H54 (cell line): ENCODE measurements around the gene SHROOM3.

Experiments
- DNase-seq: peaks from one replicate; pipeline ENCODE4 v3.0.0; 2011; ENCODE audit warnings: low spot score, mixed read lengths; ENCODE audit not compliant: insufficient read length
- FAIRE-seq: peaks from 3 replicates; lab custom pipeline; 2011; peaks lifted over from hg19 to GRCh38; lab: Jason Lieb, UNC
- POLR2A ChIP-seq: IDR thresholded peaks from 2 replicates; pipeline ENCODE4 v1.6.1; 2011; ENCODE audit warnings: low read depth, mild to moderate bottlenecking, low read length

The SHROOM3 gene

DNA sequence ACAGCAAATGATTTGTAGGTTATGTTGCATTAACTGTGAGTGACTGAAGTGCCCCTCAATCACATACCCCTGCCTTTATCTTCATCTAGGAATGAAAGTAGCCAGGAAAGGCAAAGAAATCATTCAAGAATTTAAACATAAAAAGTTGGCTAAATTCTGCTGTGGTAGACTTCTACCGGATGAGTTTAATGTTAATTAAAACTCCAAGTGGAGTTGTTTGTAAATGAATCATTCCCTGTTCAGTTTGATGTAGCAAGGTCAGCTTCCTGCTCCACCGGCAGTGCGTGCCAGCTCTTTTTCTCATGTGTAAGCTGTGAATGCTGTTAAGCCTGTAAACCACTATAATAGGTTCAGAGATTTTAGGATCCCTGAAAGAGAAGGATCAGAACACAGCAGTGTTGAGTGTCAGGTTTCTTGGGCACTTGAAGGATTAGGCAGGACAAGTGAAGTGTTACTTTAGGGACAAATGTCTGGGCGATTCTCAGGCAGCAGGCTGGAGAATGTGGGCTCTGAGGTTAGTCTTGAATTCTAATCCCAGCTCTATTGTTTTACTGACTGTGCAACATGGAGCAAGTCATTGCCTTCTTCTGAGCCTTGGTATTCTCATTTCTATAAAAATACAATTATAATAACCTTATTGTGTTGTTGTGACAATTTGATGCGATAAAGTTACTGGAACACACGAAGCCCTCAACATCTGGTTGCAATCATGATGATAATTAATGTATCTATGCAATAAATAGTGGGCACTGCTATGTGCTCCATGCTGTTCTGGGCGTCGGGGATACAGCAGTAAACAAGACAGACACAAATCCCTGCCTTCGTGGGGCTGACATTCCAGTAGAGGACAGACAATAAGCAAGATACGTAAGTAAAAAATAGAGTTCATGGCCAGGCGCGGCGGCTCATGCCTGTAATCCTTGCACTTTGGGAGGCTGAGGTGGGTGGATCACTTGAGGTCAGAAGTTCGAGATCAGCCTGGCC is 112.0 kb downstream of the SHROOM3 start:
- FAIRE-seq (no peak), DNase-seq (no peak)

DNA sequence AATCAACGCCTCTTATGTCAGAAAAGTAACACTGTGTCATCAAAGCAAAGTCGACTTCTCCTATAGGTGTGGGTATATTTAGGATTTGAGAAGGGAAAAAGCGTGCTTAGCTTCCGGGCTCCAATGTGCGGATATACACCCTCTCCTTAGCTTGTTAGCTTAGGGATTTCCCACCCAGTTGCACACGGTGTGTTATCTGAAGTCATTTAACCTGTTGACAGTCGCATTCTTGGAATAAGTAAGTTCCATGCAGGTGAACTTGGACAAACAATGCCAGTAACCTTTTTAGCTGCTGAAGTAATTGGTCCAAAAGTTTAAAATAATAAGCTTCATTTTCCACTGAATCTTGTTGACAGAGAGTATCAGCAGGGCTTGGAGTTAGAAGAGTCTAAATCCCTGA is 113.7 kb downstream of the SHROOM3 start:
- TF ChIP-seq POLR2A, result no peak
- no peak for DNase-seq
- no peak for FAIRE-seq

More for the DNA sequence above, 112.0 kb downstream of the SHROOM3 start:
- no peak for TF ChIP-seq POLR2A

DNA sequence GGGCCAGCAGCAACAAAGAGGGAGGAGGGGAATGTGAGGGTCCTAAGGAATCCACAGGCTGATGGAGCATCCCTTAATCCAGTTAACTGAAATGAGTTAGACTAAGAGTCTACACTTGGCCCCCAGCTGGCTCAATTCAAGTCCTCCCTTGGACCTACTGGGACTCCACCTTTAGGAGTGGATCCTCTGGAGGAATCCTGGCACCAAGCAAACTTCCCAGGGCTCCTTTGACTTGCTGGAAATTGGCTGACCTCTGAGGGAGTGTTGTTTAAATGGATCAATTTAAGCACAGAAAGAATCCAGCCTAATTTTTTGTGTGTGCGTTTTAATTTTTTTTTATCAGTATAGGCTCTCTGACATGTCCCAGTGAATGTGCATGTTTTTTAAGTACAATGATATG is 114.7 kb downstream of the SHROOM3 start:
- FAIRE-seq (no peak), DNase-seq (no peak)
- no peak for TF ChIP-seq POLR2A

DNA sequence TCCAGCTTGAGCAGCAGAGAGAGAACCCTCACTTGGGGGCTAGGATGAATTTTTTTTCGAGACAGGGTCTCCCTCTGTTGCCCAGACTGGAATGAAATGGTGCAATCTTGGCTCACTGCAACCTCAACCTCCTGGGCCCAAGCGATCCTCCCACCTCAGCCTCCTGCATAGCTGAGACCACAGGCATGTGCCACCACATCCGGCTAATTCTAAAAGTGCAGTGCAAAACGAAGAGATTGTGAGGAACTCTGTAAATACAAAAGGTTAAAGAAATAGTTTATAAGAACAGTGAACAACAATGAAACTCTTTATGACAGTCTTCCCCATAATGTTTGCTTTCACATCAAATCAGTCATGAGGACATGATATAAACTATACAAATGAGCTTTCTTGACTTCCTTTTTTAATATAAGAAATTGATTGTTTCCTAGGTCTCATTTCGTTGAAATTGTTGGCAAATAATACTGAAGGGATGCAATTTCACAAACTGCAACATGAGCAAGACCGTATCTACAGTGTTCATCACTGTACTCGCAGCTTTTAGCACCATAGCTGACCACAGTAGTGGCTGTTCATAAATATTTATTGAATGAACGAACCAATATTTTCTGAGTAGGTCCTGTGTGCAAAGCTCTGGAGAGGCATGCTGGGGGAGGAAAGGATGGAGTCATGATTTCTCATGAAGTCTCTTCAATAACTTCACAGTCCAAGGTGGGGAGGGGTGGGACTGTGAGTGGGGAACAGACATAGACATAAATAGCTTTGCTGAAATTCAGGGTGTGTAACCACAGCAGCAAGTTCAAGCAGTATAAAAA is 116.1 kb downstream of the SHROOM3 start:
- FAIRE-seq, result no peak
- no peak for TF ChIP-seq POLR2A

DNA sequence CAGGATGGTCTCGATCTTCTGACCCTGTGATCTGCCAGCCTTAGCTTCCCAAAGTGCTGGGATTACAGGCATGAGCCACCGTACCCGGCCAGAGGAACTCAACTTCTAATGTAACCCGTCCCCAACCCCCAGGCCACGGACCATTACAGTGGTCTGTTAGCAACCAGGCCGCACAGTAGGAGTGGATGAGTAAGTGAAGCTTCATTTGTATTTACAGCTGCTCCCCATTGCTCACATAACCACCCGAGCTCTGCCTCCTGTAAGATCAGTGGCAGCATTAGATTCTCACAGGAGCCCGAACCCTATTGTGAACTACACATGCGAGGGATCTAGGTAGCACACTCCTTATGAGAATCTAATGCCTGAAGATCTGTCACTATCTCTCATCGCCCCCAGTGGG is 119.6 kb downstream of the SHROOM3 start:
- TF ChIP-seq POLR2A, result no peak
- FAIRE-seq, result no peak
- DNase-seq, result no peak

More for the DNA sequence above, 116.1 kb downstream of the SHROOM3 start:
- no peak for DNase-seq

DNA sequence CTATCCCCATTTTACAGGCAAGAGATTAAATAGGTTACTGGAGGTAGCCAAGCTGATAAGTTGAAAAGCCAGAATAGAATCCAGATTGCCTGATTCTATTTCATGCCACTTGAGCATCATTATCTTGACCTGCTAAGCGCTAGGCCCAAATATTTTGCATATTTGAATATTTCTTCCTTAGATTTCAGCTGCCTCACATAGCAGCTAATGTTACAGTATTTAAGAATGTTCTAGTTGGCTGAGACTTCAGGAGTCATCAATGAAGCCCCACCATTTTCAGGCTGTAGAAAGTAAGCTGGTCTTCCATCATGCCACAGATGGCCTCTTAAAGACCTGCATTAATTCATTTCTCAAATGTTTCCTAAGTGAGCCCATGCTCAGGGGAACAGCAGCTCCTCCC is 121.4 kb downstream of the SHROOM3 start:
- DNase-seq, result no peak
- FAIRE-seq, result no peak
- no peak for TF ChIP-seq POLR2A

DNA sequence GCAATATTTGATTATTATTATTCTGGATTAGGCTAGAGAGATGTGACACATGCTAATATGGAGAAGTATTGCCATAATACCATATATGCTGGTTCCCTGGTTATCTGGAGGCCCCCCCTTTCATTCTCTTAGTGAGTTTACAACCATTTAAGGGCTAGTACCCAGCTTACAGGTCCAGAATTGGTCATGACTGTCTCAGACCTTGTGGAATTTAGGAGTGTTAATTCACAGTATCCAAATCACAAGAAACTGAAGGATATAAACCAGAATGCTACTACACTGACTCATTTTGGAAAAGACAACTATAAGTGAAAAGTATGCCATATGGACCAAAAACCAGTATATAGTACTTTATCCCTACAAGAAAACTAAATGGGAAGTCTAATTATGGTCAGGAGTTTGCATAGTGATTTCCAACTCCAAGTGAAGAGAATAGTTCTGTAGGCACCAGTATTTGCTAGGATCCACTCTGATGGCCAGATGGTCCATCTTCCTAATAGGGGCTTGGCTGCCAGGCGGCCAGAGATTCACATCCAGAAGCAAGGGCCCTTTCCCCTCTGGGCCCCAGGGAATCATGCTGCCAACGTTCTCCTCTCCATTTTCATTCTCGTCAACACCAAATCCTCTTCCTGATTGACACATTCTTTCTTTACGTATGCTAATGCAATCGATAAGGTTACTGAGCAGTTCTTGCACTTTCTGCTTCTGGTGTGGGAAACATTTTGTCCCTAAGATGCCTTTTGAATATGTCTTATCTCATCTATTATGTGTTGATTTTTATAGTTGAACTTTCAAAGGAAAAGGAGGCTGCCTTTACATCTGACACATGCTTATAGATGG is 123.6 kb downstream of the SHROOM3 start:
- DNase-seq, result no peak
- no peak for TF ChIP-seq POLR2A
- FAIRE-seq, result no peak

DNA sequence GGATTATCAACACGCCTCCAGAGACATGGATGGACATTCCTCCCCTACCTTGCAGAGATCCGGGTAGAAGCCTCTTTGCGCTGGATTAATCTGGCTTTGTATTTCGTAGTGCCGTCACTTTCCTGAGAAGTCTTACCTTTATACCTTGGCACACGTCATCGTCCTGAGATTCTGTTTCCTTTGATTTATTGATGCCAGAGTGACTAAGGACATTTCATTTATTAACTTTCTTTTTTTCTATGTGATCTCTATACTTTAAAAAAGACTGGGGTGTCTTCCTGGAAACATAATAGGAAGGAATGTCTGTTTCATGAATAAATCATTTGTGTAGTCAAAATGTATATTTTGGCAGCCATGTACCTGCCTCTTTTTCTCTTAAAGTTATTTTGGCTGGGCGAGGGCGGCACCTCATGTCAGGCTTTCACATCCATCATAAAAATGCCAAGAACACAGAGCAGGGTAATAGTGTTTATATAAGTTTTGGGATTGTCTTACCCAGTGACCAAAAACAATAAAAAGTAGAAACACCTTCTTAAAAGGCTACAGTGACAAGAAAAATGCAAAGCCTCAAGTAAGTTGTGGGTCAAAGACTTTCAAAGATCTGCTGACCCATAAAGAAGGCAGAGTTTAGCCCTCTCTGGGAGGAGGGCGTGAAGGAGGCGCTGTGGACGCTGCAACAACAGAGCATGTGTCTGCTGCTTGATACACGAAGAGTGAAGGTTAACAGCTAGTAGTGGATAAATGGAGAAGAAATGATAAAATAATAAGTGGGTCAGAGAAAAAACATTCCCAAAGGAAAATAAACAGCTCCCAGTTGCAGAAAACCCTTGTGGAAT is 124.4 kb downstream of the SHROOM3 start:
- TF ChIP-seq POLR2A, result no peak
- DNase-seq, result no peak
- no peak for FAIRE-seq

DNA sequence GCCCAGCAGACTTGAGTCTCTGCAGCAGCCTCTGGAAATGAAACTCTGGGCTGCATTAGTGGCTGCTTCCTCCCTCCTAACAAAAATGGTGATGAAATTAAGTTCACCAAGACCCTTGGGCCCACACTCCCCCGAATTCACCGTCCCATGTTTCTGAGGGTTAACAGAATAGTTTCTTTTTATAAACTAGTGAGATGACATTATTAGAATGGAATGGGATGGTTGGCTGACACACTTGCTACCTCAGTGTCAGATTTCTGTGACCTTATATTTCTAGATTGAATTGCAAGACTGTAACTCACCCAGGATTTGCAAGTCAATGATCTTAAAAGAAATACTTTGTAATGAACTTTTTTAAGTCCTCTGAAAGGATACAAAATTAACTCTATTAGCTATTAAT is 127.1 kb downstream of the SHROOM3 start:
- no peak for TF ChIP-seq POLR2A
- FAIRE-seq (no peak), DNase-seq (no peak)

DNA sequence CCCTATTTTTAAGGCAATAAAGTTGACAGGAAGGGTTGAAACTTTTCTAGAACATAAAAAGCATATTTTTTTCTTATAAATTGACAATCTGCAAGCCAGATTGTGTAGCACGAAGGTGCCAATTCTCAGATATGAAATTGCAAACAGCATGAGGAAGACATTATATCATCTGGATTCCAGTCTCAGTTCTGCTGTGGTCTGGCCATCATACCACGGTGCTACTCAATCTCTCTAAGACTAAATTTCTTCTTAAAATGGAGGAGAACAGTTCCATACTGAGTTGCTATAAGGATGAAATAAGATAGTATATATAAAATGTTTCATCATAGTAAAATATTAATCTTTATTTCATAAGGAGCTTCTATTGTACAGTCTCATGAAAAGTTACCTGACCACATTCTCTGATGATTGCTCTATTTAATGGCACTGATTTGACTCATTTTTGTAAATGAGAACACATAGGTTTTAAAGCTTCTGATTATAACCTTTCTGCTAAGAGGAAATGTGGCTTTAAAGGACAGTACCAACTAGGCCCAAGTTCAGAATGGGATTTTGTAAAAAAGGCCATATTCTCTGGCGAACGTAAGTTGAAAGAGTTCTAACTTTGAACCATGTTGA is 127.9 kb downstream of the SHROOM3 start:
- no peak for TF ChIP-seq POLR2A
- no peak for FAIRE-seq
- DNase-seq, result no peak

DNA sequence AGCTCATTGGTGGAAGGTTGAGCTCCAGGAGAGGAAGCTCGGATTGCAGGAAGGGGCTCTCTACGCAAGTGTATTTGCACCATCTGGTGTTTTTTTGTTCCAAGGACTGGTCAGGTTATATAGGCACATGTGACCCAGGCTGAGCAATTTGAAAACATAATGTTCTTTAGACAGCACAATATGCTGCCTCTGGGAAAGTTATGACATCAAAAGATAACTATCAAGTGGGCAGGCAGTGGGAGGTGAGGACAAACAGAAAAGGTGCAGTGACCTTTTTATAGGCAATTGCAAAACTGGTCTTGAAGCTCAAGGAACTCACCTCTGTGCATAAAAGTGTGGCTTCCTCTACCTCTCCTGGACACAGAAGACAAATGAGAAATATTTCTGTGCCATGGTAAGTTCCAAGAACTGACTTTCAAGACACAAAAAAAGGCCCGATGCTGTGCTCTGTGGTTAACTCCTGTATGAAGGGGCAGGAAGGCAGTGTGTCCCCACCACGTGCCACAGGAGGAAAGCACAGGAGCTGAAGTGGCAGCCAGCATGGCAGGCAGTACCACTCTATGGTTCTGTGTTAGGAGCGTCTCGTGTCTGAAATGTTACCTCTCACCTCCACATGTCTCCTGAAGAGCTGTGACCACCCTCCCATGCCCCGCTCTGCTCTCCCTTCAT is 128.6 kb downstream of the SHROOM3 start:
- TF ChIP-seq POLR2A, result no peak
- no peak for FAIRE-seq
- no peak for DNase-seq

DNA sequence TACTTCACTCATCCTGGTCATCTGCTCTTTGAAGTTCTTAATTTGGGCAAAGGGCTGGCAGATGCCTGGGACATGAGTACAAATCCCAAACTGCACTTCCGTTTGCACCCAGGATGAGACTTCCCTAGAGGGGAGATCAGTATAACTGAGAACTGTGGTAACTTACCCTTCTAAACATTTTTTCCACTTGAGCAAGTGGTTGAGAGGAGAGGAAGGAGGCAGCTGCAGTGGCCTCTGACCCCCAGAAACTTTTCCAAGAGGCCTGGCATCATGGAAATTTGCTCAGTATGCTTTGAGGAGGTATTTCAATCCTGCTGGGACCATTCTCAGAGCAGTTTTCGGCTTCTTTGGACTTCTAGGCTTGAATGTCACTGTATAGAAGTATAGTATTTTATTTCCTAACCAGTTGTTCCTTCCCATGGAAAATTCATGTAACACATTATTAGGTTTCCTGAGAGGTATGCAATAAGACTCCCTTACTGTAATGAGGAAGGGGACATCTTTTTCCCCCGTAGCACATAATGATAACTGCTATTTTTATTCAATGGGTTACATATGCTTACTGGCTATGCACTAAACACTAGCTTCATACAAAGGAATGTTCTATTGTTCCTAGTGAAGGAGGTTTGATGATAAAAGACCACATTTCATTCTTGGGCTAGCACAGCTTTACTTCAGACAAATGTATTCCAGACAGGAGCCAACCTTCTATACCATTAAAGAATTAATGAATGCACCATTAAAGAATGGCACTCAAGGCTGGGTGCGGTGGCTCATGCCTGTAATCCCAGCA is 129.3 kb downstream of the SHROOM3 start:
- DNase-seq (no peak), FAIRE-seq (no peak)
- TF ChIP-seq POLR2A, result no peak
